Uterus (tissue), 4 donors: ENCODE data around the gene DDX51. TPM values are rescaled to one million over a fixed set of nuclear protein-coding genes. Genes with fewer than 3 reads are reported as not detected.

Experiments used
- DNase-seq, 2 donors: peaks; one replicate each; pipeline ENCODE4 v3.0.0-alpha.2; 2019 to 2020
- H3K27ac ChIP-seq, 2 donors: fragments of 200-600 bp; sonication (generic); 1 replicate in 1 of 2; 2 replicates in 1 of 2; pipeline ENCODE4 v1.5.1; 2016 to 2018
- H3K27me3 ChIP-seq, 2 donors: fragments of 200-600 bp; sonication (generic); one replicate each; pipeline ENCODE4 v1.5.1; 2018 to 2019; ENCODE audit warnings: control low read depth in 1 of 2
- H3K36me3 ChIP-seq, 2 donors: fragments of 200-600 bp; sonication (generic); one replicate each; pipeline ENCODE4 v1.5.1; 2019; ENCODE audit warnings: control low read depth in 1 of 2
- H3K4me1 ChIP-seq, 2 donors: fragments of 200-600 bp; sonication (generic); one replicate each; pipeline ENCODE4 v1.5.1; 2018 to 2019; ENCODE audit warnings: control low read depth in 1 of 2
- H3K4me3 ChIP-seq, 2 donors: fragments of 200-600 bp; sonication (generic); 1 replicate in 1 of 2; 2 replicates in 1 of 2; pipeline ENCODE4 v1.5.1; 2018 to 2019; ENCODE audit warnings: mild to moderate bottlenecking in 1 of 2
- H3K9me3 ChIP-seq, 2 donors: fragments of 200-600 bp; sonication (generic); one replicate each; pipeline ENCODE4 v1.5.1; 2019; ENCODE audit warnings: control low read depth in 1 of 2
- CTCF ChIP-seq, 4 experiments: fragments of 200-600 bp in 2 of 4; fragments of 450-650 bp in 2 of 4; sonication (generic) in 2 of 4; IDR thresholded peaks; one replicate each; pipeline ENCODE4 v1.5.1; 2016 to 2019; ENCODE audit warnings: antibody characterized with exemption in 4 of 4, mild to moderate bottlenecking in 2 of 4, moderate library complexity in 1 of 4
- POLR2A ChIP-seq, 2 donors: fragments of 450-650 bp; IDR thresholded peaks; one replicate each; pipeline ENCODE4 v1.6.1; 2016; ENCODE audit warnings: antibody characterized with exemption in 2 of 2, mild to moderate bottlenecking in 1 of 2, moderate library complexity in 1 of 2
- intact Hi-C: fragments of 100-400 bp; cut with DNase I; formaldehyde crosslinking; loops from one replicate; pipeline ENCODE4 v1.15.1; 2023; ENCODE audit warnings: low total_unique reads
- total RNA-seq, 4 donors: library from RNA; depleted of rRNA in 3 of 4; stranded (reverse); fragments of >200 nt in 3 of 4; gene quantifications; one replicate each; pipeline versions ENCODE4 v1.1.0 to v1.2.4, GENCODE V29; 2014 to 2023
- donor health status: DM: yes; HTN: yes; CAD: no.

DDX51 gene
- total RNA-seq, 4 donors from 2014 or later, result 7.9 to 53.3 (median 16.6) TPM

GRCh38 chr12:132147423-132148367, 3.6 kb upstream of the DDX51 start:
- DNase-seq, result peak in 1 of 2 donors; percentile 15
- H3K9me3 ChIP-seq, result no peaks in the 10 kb centered on the region
- H3K4me3 ChIP-seq, result no peak overlapping the region
- H3K4me1 ChIP-seq, result peaks cover 0 to 17% of the 10 kb centered on the region in 2 donors
- no peak overlapping the region for H3K27ac ChIP-seq
- H3K36me3 ChIP-seq, result no peaks in the 10 kb centered on the region
- intact Hi-C loops, result no loop called here
- H3K27me3 ChIP-seq, result no peaks in the 10 kb centered on the region
- TF ChIP-seq CTCF (IDR thresholded peaks at IDR 0.05) (no peak), POLR2A (IDR thresholded peaks at IDR 0.05) (no peak)

- peaks cover 0 to 20% of the 10 kb centered on the region in 2 donors for H3K4me1 ChIP-seq
- H3K36me3 ChIP-seq, result no peaks in the 10 kb centered on the region
- DNase-seq, result peak in 1 of 2 donors; percentile 9
- TF ChIP-seq POLR2A (IDR thresholded peaks at IDR 0.05) (no peak), CTCF (IDR thresholded peaks at IDR 0.05) (no peak)
- no peaks in the 10 kb centered on the region for H3K27me3 ChIP-seq
- intact Hi-C loops, result no loop called here
- H3K27ac ChIP-seq, result no peak overlapping the region
- no peak overlapping the region for H3K4me3 ChIP-seq
- H3K9me3 ChIP-seq, result no peaks in the 10 kb centered on the region
These were observed 2.8 kb upstream of the DDX51 start for GRCh38 chr12:132146772-132147422.

- no peaks in the 10 kb centered on the region for H3K9me3 ChIP-seq
- no peaks in the 10 kb centered on the region for H3K27me3 ChIP-seq
- H3K4me3 ChIP-seq, result no peak overlapping the region
- intact Hi-C loops, result no loop called here
- H3K27ac ChIP-seq, result no peak overlapping the region
- no peak for TF ChIP-seq POLR2A (IDR thresholded peaks at IDR 0.05)
- no peak for TF ChIP-seq CTCF (IDR thresholded peaks at IDR 0.05)
- H3K4me1 ChIP-seq, result peaks cover 0 to 20% of the 10 kb centered on the region in 2 donors
- H3K36me3 ChIP-seq, result no peaks in the 10 kb centered on the region
- DNase-seq, result peak in 1 of 2 donors; percentile 7
These were observed 2.0 kb upstream of the DDX51 start for GRCh38 chr12:132146098-132146497.

GRCh38 chr12:132145334-132145733, 1.2 kb upstream of the DDX51 start:
- H3K36me3 ChIP-seq, result no peaks in the 10 kb centered on the region
- no peak for TF ChIP-seq CTCF (IDR thresholded peaks at IDR 0.05)
- TF ChIP-seq POLR2A (IDR thresholded peaks at IDR 0.05), result no peak
- no peak overlapping the region for H3K27ac ChIP-seq
- H3K9me3 ChIP-seq, result no peaks in the 10 kb centered on the region
- DNase-seq, result peak in 1 of 2 donors; percentile 15
- intact Hi-C loops, result no loop called here
- H3K4me3 ChIP-seq, result no peak overlapping the region
- H3K27me3 ChIP-seq, result no peaks in the 10 kb centered on the region
- peaks cover 0 to 20% of the 10 kb centered on the region in 2 donors for H3K4me1 ChIP-seq

- peaks cover 0 to 20% of the 10 kb centered on the region in 2 donors for H3K4me1 ChIP-seq
- peak overlapping the region; percentile 45 to 90 for H3K4me3 ChIP-seq
- intact Hi-C loops, result no loop called here
- no peak for TF ChIP-seq CTCF (IDR thresholded peaks at IDR 0.05)
- H3K27ac ChIP-seq, result peak overlapping the region; percentile 71 to 95
- no peak for DNase-seq
- no peaks in the 10 kb centered on the region for H3K27me3 ChIP-seq
- no peaks in the 10 kb centered on the region for H3K36me3 ChIP-seq
- H3K9me3 ChIP-seq, result no peaks in the 10 kb centered on the region
These were observed 670 bp upstream of the DDX51 start for GRCh38 chr12:132144810-132145168.
